ENCODE measurements around the gene PRKAR1A.

DNA sequence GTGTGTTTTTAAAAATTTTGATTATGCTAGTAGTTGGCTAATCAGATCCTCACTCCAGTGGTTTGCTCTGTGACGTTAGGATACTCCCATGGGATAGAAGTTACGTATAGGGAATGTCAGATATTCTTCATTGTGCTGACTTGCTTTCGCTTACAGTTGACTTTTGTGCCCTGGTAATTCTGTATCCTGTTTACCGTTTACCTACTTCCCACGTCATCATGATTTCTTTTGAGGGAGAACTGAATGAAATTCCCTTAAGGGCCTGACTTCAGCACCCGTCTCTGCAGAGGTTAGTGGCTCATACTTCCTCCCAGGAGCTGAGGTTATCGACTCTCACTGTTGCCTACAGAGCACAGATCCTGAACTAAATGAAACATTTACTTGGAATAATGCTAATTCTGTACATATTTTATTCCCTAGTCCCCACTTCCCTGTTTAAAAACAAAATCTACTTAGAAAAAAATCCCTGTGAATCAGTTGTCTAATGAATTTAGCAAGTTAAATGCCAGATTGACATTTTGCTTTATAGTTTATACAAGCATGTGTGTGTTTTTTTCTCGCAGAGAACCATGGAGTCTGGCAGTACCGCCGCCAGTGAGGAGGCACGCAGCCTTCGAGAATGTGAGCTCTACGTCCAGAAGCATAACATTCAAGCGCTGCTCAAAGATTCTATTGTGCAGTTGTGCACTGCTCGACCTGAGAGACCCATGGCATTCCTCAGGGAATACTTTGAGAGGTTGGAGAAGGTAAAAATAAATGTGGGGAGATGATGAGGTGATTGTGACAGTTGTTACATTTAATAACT lies 2.8 kb downstream of the PRKAR1A start:
- TF ChIP-seq, protein P1, sequence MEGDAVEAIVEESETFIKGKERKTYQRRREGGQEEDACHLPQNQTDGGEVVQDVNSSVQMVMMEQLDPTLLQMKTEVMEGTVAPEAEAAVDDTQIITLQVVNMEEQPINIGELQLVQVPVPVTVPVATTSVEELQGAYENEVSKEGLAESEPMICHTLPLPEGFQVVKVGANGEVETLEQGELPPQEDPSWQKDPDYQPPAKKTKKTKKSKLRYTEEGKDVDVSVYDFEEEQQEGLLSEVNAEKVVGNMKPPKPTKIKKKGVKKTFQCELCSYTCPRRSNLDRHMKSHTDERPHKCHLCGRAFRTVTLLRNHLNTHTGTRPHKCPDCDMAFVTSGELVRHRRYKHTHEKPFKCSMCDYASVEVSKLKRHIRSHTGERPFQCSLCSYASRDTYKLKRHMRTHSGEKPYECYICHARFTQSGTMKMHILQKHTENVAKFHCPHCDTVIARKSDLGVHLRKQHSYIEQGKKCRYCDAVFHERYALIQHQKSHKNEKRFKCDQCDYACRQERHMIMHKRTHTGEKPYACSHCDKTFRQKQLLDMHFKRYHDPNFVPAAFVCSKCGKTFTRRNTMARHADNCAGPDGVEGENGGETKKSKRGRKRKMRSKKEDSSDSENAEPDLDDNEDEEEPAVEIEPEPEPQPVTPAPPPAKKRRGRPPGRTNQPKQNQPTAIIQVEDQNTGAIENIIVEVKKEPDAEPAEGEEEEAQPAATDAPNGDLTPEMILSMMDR (IDR thresholded peaks at IDR 0.05; ENCODE audit: insufficient read depth, low read length, poor library complexity, severe bottlenecking) = no peak
- TF ChIP-seq EZH2phosphoT487 (conservative IDR thresholded peaks at IDR 0.05; ENCODE audit: low read length) = no peak
